HG02588 (cell line): ENCODE data around the gene ELANE.

Source experiments
- ATAC-seq: cut with Tn5 transposase; IDR thresholded peaks from one replicate; pipeline ENCODE4 v1.9.1; 2021; ENCODE audit warnings: mild to moderate bottlenecking, moderate library complexity; ENCODE audit not compliant: unreplicated experiment

The ELANE gene

GRCh38 chr19:861141-861755 is 9.1 kb downstream of the ELANE start:
- ATAC-seq: no peak

GRCh38 chr19:861756-862580 is 9.9 kb downstream of the ELANE start:
- no peak for ATAC-seq

DNA sequence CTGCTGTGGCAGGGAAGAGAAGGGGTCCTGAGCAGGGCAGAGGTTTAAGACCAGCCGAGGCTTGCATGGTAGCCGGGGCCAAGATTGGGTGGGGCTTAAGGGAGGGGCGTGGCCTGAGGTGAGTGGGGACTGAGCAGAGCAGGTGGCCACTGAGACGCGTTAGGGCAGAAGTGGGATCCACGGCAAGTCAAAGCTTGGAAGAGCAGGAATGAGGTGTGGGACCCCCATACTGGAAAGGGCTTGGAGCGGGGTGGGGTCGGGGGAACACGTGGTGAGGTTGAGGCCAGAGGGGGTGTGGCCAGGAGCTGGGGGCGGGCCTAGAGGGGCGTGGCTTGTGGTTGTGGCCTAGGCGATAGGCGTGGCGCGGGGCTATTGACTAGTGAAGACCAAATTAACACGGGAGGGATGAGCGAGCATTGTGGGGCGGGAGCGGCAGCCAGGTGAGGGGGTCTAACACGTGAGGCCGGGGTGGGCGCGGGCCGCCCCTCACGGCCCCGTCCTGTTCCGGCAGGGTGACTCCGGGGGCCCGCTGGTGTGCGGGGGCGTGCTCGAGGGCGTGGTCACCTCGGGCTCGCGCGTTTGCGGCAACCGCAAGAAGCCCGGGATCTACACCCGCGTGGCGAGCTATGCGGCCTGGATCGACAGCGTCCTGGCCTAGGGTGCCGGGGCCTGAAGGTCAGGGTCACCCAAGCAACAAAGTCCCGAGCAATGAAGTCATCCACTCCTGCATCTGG is 10.6 kb downstream of the ELANE start:
- no peak for ATAC-seq

DNA sequence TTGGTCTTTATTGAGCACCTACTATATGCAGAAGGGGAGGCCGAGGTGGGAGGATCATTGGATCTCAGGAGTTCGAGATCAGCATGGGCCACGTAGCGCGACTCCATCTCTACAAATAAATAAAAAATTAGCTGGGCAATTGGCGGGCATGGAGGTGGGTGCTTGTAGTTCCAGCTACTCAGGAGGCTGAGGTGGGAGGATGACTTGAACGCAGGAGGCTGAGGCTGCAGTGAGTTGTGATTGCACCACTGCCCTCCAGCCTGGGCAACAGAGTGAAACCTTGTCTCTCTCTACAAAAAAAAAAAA is 11.2 kb downstream of the ELANE start:
- no peak for ATAC-seq

DNA sequence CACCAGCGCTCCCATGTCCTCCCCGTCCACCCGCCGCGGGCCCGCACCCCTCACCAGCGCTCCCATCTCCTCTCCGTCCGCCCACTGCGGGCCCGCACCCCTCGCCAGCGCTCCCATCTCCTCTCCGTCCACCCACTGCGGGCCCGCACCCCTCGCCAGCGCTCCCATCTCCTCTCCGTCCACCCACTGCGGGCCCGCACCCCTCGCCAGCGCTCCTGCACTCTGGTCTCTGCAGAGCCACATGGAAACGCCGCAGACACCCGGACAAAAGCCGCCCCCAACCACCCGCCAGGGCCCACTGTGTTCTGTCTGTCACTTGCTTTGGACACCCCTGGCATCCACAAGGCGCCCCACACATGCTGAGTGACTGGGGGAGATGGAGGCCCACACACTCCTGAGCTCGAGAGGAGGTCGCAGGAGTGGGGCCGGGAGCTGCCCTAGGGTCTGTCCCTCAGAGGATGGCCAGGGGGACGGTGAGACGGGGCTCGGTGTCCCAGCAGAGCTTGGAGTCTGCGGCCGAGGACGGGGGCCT is 14.7 kb downstream of the ELANE start:
- no peak for ATAC-seq

DNA sequence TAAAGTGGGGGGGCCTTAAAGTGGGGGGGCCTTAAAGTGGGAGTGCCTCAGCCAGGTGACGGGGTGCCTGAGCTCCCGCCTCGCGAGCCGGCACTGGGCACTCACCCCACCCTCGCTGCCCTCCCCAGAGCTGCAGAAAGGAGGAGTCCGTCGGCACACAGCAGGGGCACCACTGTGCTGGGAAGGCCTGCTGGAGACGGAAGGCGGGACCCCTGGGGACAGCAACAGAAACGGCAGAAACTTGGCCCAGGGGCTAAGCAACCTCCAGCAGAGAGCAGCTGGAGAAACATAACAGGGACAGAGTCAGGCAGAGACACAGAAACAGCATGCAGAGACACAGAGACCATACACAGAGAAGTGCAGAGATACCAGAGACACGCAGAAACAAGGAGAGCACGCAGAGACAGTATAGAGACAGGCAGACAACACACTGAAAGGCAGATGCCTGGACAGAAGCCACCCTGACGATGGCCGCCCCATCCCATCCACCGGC is 15.2 kb downstream of the ELANE start:
- no peak for ATAC-seq

- ATAC-seq: no peak
Measured at GRCh38 chr19:867855-868457, 15.9 kb downstream of the ELANE start.

DNA sequence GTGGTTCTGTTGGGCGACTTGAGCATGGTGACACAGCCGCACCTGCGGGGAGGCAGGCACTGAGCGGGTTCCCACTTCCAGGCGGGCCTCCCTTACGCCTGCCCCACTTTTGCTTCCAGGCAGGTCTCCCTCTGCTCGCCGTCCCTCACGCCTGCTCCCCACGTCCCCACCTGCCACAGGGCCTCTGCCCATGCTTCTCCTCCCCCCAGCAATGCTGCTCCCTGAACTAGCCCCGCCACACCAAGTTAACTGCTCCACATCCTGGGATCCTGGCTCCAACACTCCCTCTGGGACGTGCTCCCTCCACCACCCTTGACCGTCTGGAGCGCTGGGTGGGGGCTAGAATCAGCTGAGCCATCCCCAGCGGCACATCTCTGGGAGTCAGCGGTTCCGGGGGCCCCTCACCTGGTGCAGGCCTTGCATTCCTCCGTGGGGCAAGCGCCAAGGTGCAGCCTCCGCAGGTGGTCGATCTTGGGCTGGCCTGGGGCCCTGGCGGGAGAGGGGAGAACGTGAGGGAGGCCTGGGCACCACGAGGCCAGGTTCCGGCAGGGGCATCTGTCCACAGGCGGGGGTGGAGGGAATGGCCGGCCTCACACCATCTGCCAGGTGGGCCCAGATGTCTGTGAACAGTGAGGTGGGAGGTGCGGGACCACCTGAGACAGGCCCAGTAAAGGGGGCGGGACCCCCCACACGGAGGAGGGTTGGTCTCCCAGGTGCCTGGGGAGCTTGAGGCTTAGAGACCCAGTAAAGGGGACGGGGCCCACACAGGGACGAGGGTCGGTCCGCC is 16.5 kb downstream of the ELANE start:
- ATAC-seq: no peak

GRCh38 chr19:869245-870177 is 17.4 kb downstream of the ELANE start:
- ATAC-seq: no peak

DNA sequence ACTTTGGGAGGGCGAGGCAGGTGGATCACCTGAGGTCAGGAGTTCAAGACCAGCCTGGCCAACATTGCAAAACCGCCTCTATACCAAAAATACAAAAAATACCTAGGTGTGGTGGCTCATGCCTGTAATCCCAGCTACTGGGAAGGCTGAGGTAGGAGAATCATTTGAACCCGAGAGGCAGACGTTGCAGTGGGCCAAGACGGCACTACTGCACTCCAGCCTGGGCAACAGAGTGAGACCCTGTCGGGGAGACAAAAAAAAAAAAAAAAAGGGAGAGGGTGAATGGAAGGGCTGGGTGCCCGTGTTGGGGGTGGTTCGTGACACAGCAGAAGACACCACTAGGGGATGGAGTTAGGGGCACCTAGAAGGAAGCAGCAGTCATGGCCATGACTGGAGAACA is 18.2 kb downstream of the ELANE start:
- no peak for ATAC-seq

DNA sequence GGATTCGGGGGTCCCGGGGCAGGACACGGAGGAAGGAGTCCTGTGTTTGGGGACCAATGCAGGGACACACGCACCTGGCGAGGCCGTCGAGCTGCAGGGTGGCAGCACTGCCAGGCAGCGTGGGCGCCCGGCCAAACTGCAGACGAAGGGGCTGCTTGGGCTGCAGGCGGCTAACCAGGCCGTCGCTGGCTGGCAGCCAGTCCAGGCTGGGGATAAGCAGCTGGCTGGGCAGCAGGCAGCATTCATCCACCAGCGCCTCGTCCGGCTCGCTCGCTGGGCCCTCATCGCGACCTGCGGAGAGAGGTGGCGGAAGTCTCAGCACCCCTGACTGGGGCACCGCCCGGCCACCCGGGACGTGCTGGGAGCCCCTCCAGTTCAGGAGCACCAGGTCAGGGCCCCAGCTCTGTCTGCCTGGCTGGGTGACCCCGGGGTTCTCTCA is 18.9 kb downstream of the ELANE start:
- ATAC-seq: no peak

GRCh38 chr19:871446-872265 is 19.6 kb downstream of the ELANE start:
- no peak for ATAC-seq

DNA sequence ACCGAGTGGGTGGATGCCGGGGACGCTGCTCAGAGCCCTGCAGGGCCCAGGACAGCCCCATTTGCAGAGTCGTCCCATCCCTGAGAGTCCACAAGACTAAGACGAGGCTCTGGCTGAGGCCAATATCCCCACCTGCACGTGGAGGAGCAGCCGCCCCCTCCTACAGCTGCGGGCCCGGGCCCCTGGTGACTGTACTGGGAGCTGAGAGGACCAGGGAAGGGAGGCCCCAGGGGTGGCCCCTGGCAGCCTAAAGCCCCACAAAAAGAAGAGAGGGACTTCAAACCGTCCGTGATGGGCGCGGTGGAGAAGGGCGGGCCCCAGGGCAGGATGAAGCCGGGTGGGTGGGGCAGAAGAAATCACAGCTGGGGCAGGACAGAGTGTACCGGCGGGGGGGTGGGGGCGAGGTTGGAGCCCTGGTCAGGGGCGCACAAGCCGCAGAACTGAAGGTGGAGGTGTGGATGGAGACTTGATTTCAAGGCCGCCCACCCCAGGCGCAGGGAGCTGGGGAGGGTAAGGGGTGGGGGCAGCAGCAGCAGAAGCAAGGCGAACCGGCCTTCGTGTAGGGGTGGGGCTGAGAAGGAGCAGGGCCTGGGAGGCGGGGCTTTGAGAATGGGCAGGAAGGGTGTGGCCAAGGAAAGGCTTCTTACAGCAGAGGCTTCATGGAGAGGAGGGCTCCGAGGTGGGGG is 20.3 kb downstream of the ELANE start:
- no peak for ATAC-seq

GRCh38 chr19:873084-873483 is 21.0 kb downstream of the ELANE start:
- no peak for ATAC-seq

GRCh38 chr19:873561-874041 is 21.5 kb downstream of the ELANE start:
- no peak for ATAC-seq

- no peak for ATAC-seq
Measured at GRCh38 chr19:875265-875879, 23.3 kb downstream of the ELANE start.

GRCh38 chr19:876089-876488 is 24.0 kb downstream of the ELANE start:
- ATAC-seq: no peak
